GM18870 (cell line): ENCODE data around the gene CPSF3.

Experiments used
- ATAC-seq: cut with Tn5 transposase; IDR thresholded peaks from one replicate; pipeline ENCODE4 v1.9.1; 2021; ENCODE audit warnings: moderate library complexity; ENCODE audit not compliant: unreplicated experiment

The CPSF3 gene

DNA sequence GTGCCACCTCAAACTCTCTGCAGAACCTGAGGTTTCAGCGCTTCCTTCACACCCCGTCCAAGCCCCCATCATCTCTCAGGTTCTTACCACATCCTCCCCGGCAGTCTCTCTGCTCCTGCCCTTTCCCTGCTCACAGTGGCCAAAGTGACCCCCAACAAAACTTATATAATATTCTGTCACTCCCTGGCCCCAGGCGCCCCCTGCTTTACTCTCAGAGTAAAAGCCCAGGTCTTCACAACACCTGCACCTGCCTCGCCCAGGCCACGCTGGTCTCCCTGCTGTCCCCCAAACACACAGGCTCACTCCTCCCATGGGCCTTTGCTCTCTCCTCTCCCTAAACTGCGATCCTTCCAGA, 6.5 kb upstream of the CPSF3 start:
- no peak for ATAC-seq

DNA sequence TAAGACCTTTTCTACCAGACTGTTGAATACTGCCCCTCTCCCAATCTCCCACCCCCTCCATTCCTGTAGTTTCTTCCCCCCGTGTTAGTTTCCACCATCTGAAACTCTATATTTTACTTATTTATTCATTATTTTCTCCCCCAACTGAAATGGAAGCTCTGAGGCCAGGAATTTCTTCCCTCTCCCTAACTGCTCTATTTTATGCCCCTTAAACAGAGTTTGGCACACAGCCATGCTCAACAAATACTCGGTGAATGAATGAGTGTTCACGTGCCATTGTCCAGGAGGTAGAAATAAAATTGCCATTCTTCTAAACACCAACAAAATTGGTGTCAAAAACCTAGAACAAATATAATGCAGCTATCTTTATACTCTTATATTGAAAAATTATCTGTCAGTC, 5.7 kb upstream of the CPSF3 start:
- no peak for ATAC-seq

DNA sequence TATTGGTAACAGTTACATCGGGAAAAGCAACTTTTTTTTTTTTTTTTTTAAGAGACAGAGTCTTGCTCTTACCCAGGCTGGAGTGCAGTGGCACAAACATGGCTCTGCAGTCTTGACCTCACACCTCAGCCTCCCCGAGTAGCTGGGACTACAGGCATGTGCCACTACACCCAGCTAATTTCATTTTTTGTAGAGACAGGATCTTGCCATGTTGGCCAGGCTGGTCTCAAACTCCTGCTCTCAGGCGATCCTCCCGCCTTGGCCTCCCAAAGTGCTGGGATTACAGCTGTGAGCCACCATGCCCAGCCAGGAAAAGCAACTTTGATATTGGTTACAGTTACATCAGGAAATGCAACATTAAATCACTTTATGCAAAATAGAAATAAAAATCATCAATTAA, 4.7 kb upstream of the CPSF3 start:
- ATAC-seq, result no peak

DNA sequence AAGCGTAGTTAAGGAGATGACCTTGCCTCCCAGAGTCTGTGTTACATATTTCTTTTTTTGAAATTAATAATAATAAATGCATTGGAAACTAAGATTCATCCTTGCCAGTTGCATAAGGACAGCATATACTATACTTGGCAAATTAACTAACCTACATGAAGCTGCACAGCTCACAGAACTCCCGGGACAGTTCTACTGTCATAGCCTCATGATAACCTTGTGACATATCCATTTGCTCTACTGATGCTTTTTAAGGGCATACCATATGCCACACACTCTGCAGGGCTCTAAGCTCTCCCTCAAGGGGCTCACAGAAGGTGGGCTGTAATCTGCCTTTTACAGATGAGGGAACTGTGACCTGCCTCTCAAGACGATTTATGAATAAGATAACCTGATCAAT, 3.9 kb upstream of the CPSF3 start:
- no peak for ATAC-seq

DNA sequence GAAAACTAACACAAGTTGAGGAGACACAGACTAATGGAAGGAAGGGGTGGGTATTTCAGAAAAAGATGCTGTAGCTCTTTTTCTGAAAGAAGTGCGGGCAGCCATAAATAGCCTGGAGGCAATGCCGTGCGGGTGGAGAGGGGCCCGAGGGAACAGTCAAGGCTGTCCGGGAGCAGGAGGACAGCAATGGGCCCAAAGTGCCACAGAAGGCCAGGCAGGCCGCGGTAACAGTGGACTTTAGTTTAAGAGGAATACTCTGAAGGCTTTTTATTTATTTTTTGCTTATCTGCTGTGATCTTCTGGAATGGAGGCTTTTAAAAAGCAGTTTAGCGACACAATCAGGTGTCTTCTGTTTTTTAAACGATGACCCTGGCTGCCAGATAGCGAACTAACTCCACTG, 3.0 kb upstream of the CPSF3 start:
- ATAC-seq, result no peak

DNA sequence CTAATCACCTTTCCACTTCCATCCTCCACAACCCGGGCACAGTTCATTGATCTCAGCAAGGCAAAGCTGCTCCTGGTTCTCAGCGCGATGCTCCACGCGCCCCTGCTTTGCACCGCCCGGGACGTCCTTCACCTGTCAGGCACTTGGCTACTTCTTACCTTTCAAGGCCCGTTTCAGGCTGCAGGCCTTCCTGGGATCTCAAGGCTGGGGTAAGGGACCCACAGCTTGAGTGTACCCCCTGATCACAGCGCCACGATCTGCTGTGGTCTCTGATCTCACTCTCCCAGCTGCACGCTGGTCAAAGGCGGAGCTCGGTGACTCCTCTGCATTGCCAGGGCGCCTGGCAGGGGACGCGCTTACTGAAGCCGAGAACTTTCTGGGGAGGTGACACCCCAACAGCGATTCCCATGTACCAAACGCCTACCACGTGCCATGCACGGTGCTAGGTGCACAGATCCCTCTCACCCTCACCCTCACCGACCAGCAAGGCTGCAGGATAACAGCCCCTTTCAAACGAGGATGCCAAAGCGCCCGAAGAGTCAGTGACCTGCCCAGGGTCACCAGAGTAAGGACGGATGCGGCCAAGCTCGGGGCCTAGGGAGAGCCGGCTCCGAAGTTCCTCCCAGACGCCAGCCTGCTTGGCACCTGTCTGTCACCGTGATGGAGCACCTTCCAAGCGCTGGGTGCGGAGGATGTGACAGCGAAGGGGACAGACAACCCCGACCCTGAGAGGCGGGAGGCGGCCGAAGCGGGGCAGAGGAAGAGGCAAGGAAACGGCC, 944 bp upstream of the CPSF3 start:
- ATAC-seq, result peak; percentile 20

DNA sequence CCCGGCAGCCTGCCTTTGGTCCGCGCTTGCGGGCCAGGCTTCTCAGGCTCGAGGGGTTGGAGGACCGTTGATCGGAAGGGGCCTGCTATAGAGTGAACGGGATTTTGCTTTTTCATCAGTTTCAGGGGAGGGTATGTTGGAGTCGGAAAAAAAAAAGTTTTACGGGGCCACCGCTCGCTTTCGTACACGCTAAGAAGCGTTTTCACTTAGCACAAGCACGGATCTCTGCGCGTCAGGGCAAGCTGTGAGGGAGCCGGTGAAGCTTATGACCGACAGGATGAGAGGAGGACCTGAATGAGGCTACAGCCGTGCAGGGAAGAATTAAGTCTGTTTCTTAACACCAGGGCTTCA, 443 bp downstream of the CPSF3 start:
- no peak for ATAC-seq

DNA sequence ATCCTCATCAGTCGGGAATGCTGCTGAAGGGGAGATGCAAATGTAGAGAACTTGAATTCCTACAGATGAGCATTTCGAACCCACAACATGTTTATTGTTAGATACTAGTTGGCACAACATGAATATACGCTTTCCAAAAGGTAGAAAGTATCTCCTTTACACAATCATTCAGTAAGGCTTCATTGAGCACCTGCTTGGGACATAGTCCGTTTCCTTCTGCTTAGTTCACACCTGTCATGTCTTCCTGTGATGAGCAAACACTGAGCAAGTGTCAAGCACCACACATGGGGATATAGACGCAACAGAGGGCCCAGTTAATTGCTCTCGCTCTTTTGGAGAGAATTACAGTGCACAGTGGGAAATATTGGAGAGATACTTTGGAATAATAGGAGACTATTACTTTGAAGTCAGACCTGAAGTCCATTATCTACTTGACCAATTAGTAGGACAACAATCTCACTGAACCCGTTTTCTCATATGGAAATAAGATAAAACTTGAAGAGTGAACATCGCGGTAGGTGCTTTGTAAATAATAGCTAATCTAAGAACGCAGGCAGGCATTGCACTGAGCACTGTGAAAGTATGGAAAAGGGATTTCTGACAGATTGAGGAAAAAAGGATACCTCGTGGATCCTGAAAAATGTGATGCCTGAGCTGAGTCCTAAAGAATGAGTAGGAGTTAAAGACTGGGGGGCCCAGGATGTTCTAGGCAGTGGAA, 1.2 kb downstream of the CPSF3 start:
- no peak for ATAC-seq

DNA sequence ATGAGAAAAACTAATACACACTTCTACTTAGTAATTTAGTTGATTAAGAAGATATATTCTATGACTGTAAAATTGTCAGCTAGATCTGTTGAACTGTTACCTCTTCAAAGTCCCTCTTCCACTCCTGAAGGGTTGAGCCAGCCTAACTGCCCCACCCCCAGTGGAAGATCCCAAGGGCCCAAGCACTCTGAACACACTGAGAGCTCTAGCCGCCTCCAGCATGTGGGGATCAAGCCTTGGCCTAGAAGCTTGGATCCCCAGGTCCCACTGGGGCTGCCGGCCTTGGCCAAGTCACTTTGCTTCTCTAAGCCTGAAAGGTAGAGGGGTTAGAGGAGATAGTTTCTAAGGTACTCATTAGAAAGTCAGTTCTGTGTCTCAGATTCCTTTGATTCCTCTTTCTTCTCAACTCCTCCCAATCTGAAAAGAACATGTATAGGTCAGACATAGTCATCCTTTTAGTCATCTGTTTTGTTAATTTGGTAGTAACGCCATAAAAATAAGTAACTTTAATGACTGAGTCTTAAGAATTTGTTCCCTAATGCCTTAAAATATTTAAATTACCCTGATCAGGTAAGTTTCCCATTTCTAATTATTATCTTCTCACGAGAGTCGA, 5.6 kb downstream of the CPSF3 start:
- no peak for ATAC-seq

DNA sequence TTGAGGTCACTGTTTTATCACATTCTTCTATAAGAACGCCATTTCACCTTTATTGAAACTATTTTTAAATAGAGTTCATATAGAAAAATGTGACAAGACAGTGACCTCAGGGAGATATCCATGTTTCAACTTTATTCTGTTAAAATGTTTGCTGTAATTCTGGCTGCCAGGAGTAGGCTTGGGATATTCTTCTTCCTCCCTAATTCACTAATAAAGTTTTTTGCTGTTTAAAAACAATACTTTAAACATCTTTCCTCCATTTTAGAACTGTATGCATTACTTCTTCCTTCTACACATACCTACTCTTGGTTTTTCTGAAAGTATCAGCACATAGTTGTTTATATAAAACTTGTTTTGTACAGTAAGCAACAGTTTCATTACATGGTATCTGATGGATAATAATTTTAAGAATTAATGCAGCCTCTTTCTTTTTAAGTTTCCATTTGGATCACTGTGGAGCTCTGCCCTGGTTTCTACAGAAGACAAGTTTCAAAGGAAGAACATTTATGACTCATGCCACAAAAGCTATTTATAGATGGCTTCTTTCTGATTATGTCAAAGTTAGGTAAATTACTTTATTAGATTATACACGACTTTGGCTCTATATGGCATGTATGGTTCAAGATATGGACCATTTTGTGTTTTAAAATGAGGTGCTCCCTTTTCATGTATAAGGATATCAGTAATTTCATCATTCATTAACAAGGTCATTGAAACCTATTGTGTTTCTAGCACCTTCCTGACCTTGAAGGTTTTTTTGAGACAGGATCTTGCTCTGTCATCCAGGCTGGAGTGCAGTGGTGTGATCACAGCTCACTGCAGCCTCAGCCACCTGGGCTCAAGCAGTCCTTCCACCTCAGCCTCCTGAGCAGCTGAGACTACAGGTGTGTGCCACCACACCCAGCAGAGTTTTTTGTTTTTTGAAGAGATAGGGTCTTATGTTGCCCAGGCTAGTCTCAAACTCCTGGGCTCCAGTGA, 7.2 kb downstream of the CPSF3 start:
- no peak for ATAC-seq

DNA sequence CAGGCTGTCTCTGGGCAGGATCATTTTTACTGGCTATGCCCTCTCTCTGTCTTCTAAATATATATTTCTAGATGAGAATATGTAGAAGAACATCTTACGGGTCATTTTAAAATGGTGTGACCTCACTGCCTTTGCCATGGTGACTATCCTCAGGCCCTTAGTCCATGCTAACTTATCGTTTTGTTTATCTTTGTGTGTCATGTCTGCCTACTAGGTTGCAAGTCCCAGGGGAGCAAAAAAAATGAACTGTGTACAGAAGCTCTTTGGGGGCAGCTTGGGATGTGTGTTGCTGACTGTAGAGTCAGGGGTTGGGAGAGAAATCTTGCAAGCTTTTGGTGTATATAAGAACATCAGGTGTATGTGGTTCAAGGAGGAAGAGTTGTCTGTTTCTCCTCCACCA, 11.0 kb downstream of the CPSF3 start:
- no peak for ATAC-seq

DNA sequence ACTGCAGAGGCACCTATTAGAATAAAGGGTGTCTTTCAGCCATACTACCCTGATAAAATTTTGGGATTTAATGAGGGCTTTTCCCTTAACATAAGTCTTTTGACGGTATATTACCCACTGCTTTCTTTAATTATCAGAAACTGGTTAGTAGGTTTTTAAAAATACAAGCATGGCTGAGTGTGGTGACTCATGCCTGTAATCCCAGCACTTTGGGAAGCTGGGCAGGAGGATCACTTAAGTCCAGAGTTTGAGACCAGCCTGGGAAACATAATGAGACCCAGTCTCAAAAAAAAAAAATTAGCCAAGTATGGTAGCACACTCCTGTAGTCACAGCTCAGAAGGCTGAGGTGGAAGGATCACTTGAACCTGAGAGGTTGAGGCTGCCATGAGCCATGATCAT, 16.1 kb downstream of the CPSF3 start:
- no peak for ATAC-seq

DNA sequence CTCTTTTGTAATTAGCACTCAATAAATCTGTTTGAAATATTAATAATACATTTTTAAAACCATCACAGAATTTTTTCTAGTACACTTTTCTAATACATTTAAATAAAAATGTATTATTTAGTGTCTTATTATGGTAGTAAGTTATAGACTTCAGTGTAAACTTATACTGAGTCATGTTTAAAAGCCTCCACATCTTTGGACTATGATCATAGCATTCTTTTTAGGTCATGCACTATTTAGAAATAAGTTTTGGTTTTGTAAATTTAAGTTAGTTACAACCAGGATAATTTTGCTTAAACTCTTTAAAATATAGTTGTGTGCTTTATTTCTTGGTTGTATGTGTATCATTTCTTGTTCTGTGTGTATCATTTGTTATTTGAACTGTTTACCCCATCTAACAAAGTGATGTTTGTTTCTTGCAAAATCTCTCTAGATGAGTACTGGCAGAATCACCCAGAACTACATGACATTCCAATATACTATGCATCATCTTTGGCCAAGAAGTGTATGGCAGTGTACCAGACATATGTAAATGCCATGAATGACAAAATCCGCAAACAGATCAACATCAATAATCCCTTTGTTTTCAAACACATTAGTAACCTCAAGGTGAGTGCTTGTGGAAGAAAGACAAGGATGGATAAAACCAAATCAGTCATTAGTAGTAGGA, 16.7 kb downstream of the CPSF3 start:
- ATAC-seq, result no peak

DNA sequence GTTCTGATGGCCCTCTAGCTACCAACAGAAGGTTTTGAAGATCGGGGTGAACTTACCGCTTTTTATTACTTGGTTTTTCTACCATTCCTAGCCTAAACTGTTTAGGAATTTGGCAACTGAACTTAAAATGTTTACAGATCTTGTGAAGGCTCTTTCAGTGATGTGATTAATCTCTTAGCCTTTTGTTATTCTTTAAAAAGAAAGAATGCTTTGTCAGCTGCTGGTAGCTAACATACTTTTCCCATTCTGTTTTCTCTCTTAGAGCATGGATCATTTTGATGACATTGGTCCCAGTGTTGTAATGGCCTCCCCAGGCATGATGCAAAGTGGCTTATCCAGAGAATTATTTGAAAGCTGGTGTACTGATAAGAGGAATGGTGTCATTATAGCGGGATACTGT, 18.1 kb downstream of the CPSF3 start:
- no peak for ATAC-seq

DNA sequence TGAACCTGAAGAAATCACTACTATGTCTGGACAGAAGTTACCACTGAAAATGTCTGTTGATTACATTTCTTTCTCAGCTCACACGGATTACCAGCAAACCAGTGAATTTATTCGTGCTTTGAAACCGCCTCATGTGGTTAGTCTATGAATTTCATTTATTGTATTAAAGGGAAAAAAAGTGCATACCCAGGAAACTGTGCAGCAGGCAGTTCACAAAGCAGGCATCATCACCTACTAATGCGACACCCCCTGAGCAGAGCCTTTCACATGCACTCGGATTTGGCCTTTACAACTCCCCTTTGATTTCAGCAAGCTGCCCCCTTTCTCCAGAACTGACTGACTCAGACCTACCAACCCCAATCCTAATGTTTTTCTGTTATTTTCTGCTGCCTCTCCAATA, 20.1 kb downstream of the CPSF3 start:
- no peak for ATAC-seq

DNA sequence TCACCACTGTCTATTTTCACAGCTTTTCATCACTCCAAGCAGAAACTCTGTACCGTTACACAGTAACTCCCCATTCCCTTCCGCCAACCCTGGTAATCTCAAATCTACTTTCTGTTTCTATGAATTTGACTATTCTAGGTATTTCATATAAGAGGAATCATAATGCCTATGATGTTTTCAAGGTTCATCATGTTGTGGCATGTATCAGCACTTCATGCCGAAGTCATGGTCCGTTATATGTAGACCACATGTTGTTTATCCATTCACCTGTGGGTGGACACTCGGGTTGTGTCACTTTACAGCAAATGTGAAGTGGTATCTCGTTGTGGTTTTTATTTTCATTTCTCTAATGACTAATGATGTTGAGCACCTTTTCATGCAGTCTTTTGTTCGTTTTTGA, 21.6 kb downstream of the CPSF3 start:
- no peak for ATAC-seq

DNA sequence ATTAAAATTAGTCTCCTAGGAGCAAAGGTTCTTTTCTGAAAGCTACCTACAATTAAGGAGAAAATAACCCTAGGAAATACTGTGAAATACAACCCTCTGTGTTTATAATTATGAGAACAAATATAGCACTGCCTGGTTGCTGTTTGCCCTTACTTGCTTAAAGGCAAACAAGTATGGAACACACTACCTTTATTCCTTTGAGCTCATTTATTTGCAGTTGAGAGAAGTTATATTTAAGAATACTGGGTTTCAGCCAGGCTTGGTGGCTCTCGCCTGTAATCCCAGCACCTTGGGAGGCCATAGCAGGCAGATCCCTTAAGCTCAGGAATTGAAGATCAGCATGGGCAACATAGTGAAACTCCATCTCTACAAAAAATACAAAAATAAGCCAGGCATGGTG, 27.8 kb downstream of the CPSF3 start:
- ATAC-seq, result no peak

DNA sequence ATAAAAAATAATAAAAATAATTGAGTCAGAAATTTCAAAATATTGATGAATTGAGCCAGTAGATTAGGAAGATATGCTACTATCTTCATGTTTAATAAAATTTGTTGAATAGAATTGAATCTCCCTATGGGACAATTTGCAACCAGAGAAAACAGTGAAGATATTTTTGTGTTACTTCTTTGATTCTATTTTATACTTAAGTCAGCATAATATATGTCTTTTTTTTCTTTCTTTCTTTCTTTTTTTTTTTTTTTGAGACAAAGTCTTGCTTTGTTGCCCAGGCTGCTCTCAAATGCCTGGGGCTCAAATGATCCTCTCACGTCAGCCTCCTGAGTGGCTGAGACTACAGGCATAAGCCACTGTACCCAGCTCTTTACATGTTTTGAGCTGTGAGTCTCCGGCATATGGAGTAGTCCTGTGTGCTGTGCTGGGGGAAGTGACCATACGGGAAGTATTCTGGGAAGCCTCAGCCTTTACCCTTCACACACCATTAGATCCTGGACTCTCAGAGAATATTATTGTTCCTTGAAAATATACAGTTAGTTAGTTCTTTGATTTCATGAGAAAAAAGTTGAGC, 37.1 kb downstream of the CPSF3 start:
- no peak for ATAC-seq

DNA sequence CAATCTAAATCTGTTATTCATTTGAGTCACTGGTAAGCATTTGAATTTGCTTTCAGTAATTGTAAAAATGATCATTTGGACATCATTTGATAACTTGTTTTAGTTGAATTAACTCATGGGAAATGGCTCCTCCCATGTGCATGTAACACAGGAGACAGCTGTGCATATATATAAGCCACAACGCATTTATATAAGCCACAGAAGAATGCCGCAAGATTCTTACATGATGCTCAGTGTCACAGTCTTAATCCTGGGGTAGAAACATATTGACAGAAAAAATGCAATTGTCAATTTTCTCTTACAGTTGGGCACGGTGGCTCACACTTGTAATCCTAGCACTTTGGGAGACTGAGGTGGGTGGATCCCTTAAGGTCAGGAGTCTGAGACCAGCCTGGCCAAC, 37.6 kb downstream of the CPSF3 start:
- no peak for ATAC-seq

DNA sequence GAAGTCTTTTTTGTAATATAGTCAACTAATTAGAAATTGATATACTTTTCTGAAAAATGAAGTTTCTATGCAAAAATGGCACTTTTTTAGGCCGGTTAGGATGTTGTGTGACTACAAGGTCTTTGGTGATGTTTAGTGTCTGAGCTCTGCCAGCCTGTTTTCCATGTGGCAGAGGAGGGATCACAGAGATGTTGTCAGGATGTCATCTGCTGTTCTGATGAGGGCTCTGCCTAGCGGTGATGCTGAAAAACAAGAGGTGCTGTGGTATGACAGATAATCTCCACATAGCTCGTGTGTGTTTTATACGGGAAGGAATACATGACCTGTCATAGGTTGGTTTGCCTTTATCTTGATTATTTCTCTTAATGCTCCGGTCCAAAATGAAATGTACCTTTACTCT, 38.9 kb downstream of the CPSF3 start:
- no peak for ATAC-seq
